GM12892 (cell line): Measurements from ENCODE around the gene FGFBP1.

Experiments
- POLR2A ChIP-seq: IDR thresholded peaks from 2 replicates; pipeline ENCODE4 v1.6.1; 2011; ENCODE audit warnings: low read depth, low read length, control low read depth
- TAF1 ChIP-seq: IDR thresholded peaks from 2 replicates; pipeline ENCODE4 v1.6.1; 2011; ENCODE audit warnings: low read depth, mild to moderate bottlenecking, control low read depth, low read length, borderline replicate concordance

DNA sequence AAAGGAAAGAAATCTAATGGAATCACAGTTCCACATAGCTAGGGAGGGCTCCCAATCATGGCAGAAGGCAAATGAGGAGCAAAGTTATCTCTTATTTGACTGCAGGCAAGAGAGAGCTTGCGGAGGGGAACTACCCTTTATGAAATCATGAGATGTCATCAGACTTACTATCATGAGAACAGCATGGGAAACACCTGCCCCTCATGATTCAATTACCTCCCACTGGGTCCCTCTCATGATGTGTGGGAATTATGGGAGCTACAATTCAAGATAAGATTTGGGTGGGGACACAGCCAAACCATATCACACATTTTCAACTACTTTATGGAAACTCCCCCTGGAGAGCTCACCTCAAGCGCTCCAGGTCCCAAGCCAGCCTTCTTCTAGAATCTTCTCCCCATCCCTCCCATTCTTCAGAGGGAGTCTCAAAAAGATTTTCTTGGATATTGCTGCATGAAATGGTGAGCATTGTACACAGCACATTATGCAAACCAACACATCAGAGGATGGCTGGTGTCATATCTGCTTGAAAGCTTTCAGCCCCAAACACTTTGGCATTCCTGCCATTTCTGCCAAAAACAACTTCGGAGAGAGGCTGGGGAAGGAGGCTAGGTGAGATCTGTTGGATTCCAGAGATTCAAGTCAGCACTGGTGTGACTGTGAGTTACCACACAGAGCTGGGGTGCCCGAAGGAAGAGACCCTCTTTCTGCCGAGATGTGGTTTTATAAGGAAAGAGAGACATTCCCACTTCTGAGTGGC, 6.9 kb downstream of the FGFBP1 start:
- no peak for TF ChIP-seq TAF1
- TF ChIP-seq POLR2A, result no peak
